LNCAP (cell line): ENCODE measurements around the gene ABCD4.

Experiments
- CTCF ChIP-seq: fragments of 450-650 bp; IDR thresholded peaks from 2 replicates; pipeline ENCODE4 v1.5.1; 2017; ENCODE audit warnings: mild to moderate bottlenecking

The ABCD4 gene

DNA sequence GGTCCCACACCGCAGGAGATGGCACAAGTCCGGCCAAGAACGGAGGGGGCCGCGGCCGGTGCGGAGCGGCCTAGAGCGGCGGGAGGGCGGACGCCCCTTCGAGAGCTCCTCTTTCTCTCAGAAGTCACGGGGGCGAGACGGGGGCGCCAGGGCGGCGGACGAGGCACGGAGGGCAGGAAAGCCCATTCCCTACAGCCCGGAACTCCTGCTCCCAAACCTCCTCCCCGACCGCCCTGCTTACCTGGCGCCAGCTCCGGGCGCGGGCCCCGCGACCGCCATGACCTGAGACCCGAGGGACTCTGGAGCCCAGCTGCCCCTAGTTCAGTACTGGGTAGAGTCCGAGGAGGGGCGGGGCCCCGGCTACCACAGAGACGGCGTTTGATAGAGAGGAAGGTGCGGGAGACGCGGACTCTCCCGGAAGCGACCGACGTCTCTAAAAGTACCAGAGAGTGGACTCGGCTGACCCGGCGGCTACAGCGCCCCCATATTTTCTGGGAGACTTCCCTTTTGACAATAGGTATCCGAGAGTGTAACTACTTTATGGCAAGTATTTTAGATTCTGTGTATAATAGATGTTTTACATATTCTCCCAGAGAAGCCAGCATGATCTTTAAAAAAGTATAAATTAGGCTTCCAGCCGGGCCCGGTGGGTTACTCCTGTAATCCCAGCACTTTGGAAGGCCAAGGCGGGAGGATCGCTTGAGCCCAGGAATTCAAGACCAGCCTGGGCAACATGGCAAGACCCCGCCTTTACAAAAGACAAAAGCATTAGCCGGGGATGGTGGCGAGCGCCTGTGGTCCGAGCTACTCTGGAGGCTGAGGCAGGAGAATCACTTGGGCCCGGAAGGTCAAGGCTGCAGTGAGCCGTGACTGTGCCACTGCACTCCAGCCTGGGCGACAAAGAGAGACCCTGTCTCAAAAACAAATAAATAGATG is at the start of gene ABCD4:
ABCD4 (minus strand) TSS at position 301 of the 936 bp plus-strand sequence; CDS start at position 279, 22 bp downstream.
- TF ChIP-seq CTCF = peak; percentile 71

GRCh38 chr14:74350928-74351323 is 48.2 kb upstream of the ABCD4 start:
- no peak for TF ChIP-seq CTCF

GRCh38 chr14:74350211-74350927 is 47.6 kb upstream of the ABCD4 start:
- no peak for TF ChIP-seq CTCF

DNA sequence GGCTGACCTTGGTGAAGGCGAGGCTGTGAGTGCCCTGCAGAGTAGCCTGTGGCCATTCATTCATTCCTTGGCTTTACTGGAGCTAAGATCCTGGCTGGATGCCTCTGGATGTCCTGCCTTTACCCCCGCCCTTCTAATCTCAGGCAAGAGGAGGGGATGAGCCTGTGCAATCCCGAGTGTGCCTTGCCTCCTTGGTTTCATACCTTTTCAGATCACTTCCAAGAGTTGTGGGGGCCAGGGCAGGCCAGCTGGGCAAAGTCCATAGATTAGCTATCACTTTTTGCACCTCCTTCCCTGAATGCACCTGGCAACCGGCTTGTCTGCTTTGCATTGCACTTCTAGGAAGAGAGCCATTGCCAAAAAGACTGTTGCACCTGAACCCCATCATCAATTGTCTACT is 47.0 kb upstream of the ABCD4 start:
- TF ChIP-seq CTCF = no peak

DNA sequence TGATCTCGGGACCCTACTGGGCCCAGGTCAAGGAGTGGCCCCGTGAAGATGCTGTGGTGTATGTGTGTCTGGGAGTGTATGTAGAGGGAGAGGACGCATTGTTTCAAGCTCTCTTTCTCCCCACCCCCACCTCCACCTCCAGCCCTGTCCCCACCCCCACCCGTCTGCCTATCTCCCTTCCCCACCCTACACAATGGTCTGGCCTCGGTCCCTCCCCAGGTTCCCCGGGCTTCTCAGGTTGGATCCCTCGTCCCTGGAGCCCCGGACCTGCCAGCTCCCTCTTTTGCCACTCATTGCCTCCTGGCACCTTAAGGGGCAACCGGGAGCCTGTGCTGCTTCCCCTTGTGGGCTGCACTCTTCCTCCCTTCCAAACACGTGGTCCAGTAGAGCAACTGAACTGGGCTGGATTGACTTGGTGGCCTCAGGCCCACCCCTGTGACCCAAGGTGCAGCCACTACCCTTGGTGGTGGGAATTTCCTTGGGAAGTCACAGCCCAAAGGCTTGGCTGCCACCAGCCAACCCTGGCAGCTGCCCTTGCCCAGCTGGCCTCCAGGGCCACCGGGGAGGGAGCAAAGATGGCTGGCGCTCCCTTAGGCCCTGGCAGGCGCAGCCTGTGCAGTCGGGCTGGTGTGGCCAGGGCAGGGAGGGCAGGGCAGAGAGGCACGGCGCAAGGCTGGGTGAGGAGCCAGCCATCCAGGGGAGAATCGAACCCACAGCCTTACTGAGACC is 46.2 kb upstream of the ABCD4 start:
- TF ChIP-seq CTCF = no peak

GRCh38 chr14:74348241-74348734 is 45.6 kb upstream of the ABCD4 start, which contains the start of gene VRTN:
VRTN (plus strand) TSS chr14:74348471; CDS start chr14:74356784, 8,313 bp downstream.
- no peak for TF ChIP-seq CTCF

DNA sequence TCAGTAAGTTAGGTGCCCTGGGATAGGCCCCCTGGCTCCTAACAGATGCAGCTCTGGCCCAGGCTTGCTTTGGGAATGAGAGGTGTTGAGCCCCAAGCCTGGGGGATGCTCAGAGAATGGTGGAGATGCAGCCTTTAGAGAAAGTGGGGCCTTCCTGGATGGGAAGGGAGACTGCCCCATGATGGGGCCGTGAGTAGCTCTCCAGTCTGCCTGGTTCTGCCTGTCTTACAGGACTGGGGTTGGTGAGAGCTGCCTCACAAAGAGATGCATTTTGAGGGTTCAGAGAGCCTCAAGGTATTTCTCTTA is 45.0 kb upstream of the ABCD4 start:
- TF ChIP-seq CTCF = no peak
